Keratinocyte (primary cell): ENCODE measurements around the gene B9D1. TPM values are rescaled to one million over a fixed set of nuclear protein-coding genes. Genes with fewer than 3 reads are reported as not detected.

Source experiments
- DNase-seq: peaks from one replicate; pipeline ENCODE4 v3.0.0-alpha.2; 2011; ENCODE audit warnings: low read depth, missing footprints, low spot score
- FAIRE-seq: peaks from 2 replicates; lab custom pipeline; 2011; peaks lifted over from hg19 to GRCh38; lab: Jason Lieb, UNC
- H2AFZ ChIP-seq: 2 replicates; pipeline ENCODE4 v1.6.0; 2012; ENCODE audit warnings: low read length, control low read depth, inconsistent platforms; ENCODE audit not compliant: control insufficient read depth
- H3K27ac ChIP-seq: 2 replicates; pipeline ENCODE4 v1.5.1; 2011; ENCODE audit warnings: low read length; ENCODE audit not compliant: control insufficient read depth, insufficient read depth
- H3K27me3 ChIP-seq: 3 replicates; pipeline ENCODE4 v1.6.0; 2011; ENCODE audit warnings: low read length; ENCODE audit not compliant: control insufficient read depth, insufficient read depth; ENCODE audit errors: extremely low read depth
- H3K36me3 ChIP-seq, 2 experiments: 2 replicates in 1 of 2; 3 replicates in 1 of 2; pipeline ENCODE4 v1.5.1; 2011; ENCODE audit warnings: low read length in 2 of 2, mild to moderate bottlenecking in 1 of 2; ENCODE audit not compliant: control insufficient read depth in 2 of 2, insufficient read depth in 2 of 2; ENCODE audit errors: extremely low read depth in 1 of 2
- H3K4me1 ChIP-seq: 3 replicates; pipeline ENCODE4 v1.5.1; 2011; ENCODE audit warnings: low read length; ENCODE audit not compliant: control insufficient read depth, insufficient read depth; ENCODE audit errors: extremely low read depth
- H3K4me2 ChIP-seq: 3 replicates; pipeline ENCODE4 v1.6.0; 2011; ENCODE audit warnings: low read depth, low read length; ENCODE audit not compliant: control insufficient read depth, insufficient read depth; ENCODE audit errors: extremely low read depth
- H3K4me3 ChIP-seq, 3 experiments: fragments of 200-600 bp in 1 of 3; sonication (generic) in 1 of 3; 2 replicates in 2 of 3; 3 replicates in 1 of 3; pipeline ENCODE4 v1.5.1; 2011 to 2016; ENCODE audit warnings: low read length in 3 of 3, mild to moderate bottlenecking in 3 of 3, control low read depth in 2 of 3, inconsistent platforms in 1 of 3, low read depth in 1 of 3, mixed read lengths in 1 of 3, mixed run types in 1 of 3, moderate library complexity in 1 of 3; ENCODE audit not compliant: control insufficient read depth in 2 of 3, insufficient read depth in 2 of 3; ENCODE audit errors: extremely low read depth in 1 of 3
- H3K79me2 ChIP-seq: 2 replicates; pipeline ENCODE4 v1.6.0; 2012; ENCODE audit warnings: low read length; ENCODE audit not compliant: control insufficient read depth, insufficient read depth
- H3K9ac ChIP-seq: 3 replicates; pipeline ENCODE4 v1.6.0; 2011; ENCODE audit warnings: low read length; ENCODE audit not compliant: control insufficient read depth, insufficient read depth; ENCODE audit errors: extremely low read depth
- H3K9me1 ChIP-seq: 3 replicates; pipeline ENCODE4 v1.6.0; 2011; ENCODE audit warnings: low read length; ENCODE audit not compliant: control insufficient read depth, insufficient read depth; ENCODE audit errors: extremely low read depth
- H3K9me3 ChIP-seq: 2 replicates; pipeline ENCODE4 v1.5.1; 2012; ENCODE audit warnings: low read depth, low read length; ENCODE audit not compliant: control insufficient read depth
- H4K20me1 ChIP-seq: 3 replicates; pipeline ENCODE4 v1.6.0; 2011; ENCODE audit warnings: low read length; ENCODE audit not compliant: control insufficient read depth, insufficient read depth; ENCODE audit errors: extremely low read depth
- CTCF ChIP-seq, 3 experiments: IDR thresholded peaks in 1 of 3; conservative IDR thresholded peaks in 1 of 3; optimal IDR thresholded peaks in 1 of 3; 2 replicates in 2 of 3; 3 replicates in 1 of 3; pipeline versions ENCODE3 to v1.5.1; 2011; ENCODE audit warnings: low read length in 3 of 3, mild to moderate bottlenecking in 3 of 3, moderate library complexity in 2 of 3, control low read depth in 1 of 3, inconsistent platforms in 1 of 3; ENCODE audit not compliant: insufficient read depth in 2 of 3; ENCODE audit errors: extremely low read depth in 1 of 3
- EZH2 ChIP-seq: IDR thresholded peaks from one replicate; pipeline ENCODE4 v1.6.1; 2012; ENCODE audit warnings: inconsistent platforms, mild to moderate bottlenecking, low read length, moderate library complexity
- dilution Hi-C: fragments of 300-500 bp; cut with MboI; formaldehyde crosslinking; loops from one replicate; pipeline ENCODE4 v1.7.0; 2020; ENCODE audit warnings: low sequenced_read_pairs; ENCODE audit not compliant: extremely low pct_ligation_motif_present
- polyA plus RNA-seq, 5 experiments: library from polyadenylated mRNA; depleted of rRNA in 3 of 5; stranded (reverse) in 3 of 5; stranded (forward) in 1 of 5; unstranded in 1 of 5; fragments of >200 nt; gene quantifications; 1 replicate in 1 of 5; 2 replicates in 3 of 5; 3 replicates in 1 of 5; pipeline versions ENCODE4 v1.2.1 to v1.2.3, GENCODE V29; 2011 to 2012; ENCODE audit warnings: missing spikeins in 2 of 5, low read depth in 1 of 5, low replicate concordance in 1 of 5

Gene B9D1
- polyA plus RNA-seq, 1 donor (not counting 4 experiments of a cell fraction or from before 2014, with no cell fraction given) = 30.3 TPM

- H3K79me2 ChIP-seq = no peaks in the 10 kb centered on the region
- H3K4me1 ChIP-seq = peaks cover 26% of the 10 kb centered on the region
- H2AFZ ChIP-seq = no peak overlapping the region
- FAIRE-seq (no peak), DNase-seq (no peak)
- H3K9me3 ChIP-seq = no peaks in the 10 kb centered on the region
- no peaks in the 10 kb centered on the region for H3K9me1 ChIP-seq
- no peak overlapping the region for H3K27ac ChIP-seq
- H3K27me3 ChIP-seq = no peaks in the 10 kb centered on the region
- no peaks in the 10 kb centered on the region for H3K36me3 ChIP-seq
- no peak overlapping the region for H3K4me3 ChIP-seq
- TF ChIP-seq EZH2 = no peak
- peak in 1 of 3 experiments; percentile 6 for TF ChIP-seq CTCF (optimal IDR thresholded peaks at IDR 0.05 in 1 of 3, IDR thresholded peaks at IDR 0.05 in 1 of 3, conservative IDR thresholded peaks at IDR 0.05 in 1 of 3; ENCODE audit: extremely low read depth in 1 of 3, insufficient read depth in 2 of 3, low read length in 3 of 3)
- H3K4me2 ChIP-seq = no peak overlapping the region
- dilution Hi-C loops = no loop called here
- no peaks in the 10 kb centered on the region for H4K20me1 ChIP-seq
- H3K9ac ChIP-seq = no peak overlapping the region
These were observed 18.8 kb downstream of the B9D1 start for GRCh38 chr17:19343671-19344151.

- Histone ChIP-seq H3K36me3 (no peaks in the 10 kb centered on the region), H4K20me1 (no peaks in the 10 kb centered on the region), H3K9me1 (no peaks in the 10 kb centered on the region), H3K4me2 (no peak overlapping the region), H3K27ac (no peak overlapping the region), H3K79me2 (no peaks in the 10 kb centered on the region), H3K9ac (no peak overlapping the region), H3K27me3 (no peaks in the 10 kb centered on the region), H3K4me1 (peaks cover 26% of the 10 kb centered on the region), H3K4me3 (no peak overlapping the region), H2AFZ (no peak overlapping the region), H3K9me3 (no peaks in the 10 kb centered on the region)
- no peak for DNase-seq
- dilution Hi-C loops = no loop called here
- TF ChIP-seq CTCF (optimal IDR thresholded peaks at IDR 0.05 in 1 of 3, IDR thresholded peaks at IDR 0.05 in 1 of 3, conservative IDR thresholded peaks at IDR 0.05 in 1 of 3; ENCODE audit: extremely low read depth in 1 of 3, insufficient read depth in 2 of 3, low read length in 3 of 3) (no peak), EZH2 (no peak)
- no peak for FAIRE-seq
These were observed 19.3 kb downstream of the B9D1 start for GRCh38 chr17:19343256-19343630.
